ENCODE measurements around the gene PRRC2C.
A peak's percentile ranks its signal among the peaks of the same experiment; 100 is the strongest.

DNA sequence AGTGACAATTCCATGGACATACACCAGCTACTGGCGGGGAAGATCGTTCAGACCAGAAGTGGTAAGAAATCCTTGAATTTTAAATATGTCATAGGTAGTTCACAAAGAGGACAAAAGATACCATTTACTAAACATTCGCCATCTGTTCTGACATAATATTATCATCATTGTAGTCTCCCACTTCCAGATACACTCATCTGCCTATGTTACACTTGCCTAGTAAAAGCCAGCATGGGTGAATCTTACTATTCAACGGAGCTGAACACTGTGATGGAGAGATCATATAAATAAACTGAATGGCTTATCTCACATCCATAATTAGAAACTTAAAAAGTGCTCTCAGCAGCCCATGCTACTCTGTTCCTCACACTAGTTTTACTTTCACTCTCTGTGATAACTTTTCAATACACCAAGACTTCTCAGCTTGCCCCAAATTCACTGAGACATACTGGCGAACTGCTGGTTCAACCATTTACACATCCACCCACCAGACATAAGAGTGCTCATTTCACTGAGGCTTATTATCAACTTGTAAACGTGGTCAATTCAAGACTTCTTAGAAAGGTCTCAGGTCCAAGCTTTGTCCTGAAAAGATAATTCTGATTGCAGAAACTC lies 463 bp upstream of the PRRC2C start:
- TF ChIP-seq, protein P1, sequence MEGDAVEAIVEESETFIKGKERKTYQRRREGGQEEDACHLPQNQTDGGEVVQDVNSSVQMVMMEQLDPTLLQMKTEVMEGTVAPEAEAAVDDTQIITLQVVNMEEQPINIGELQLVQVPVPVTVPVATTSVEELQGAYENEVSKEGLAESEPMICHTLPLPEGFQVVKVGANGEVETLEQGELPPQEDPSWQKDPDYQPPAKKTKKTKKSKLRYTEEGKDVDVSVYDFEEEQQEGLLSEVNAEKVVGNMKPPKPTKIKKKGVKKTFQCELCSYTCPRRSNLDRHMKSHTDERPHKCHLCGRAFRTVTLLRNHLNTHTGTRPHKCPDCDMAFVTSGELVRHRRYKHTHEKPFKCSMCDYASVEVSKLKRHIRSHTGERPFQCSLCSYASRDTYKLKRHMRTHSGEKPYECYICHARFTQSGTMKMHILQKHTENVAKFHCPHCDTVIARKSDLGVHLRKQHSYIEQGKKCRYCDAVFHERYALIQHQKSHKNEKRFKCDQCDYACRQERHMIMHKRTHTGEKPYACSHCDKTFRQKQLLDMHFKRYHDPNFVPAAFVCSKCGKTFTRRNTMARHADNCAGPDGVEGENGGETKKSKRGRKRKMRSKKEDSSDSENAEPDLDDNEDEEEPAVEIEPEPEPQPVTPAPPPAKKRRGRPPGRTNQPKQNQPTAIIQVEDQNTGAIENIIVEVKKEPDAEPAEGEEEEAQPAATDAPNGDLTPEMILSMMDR (IDR thresholded peaks at IDR 0.05 in 8 of 11, conservative IDR thresholded peaks at IDR 0.05 in 3 of 11), result peak in 4 of 11 experiments; percentile 43 to 90 (median 70)
- no peak for TF ChIP-seq POLR2A (IDR thresholded peaks at IDR 0.05)
